HepG2 (cell line): Measurements from ENCODE around the gene CFAP99. TPM values are rescaled to one million over a fixed set of nuclear protein-coding genes. Genes with fewer than 3 reads are reported as not detected.

ENCODE experiments used
- CREB3 ChIP-seq: sonication (generic); formaldehyde crosslinking; IDR thresholded peaks from 2 replicates; pipeline ENCODE4 v1.5.0; 2020; ENCODE audit warnings: missing genetic modification reagents
- EP300 ChIP-seq, 3 experiments: sonication (generic) in 1 of 3; formaldehyde crosslinking in 1 of 3; IDR thresholded peaks; 2 replicates each; pipeline versions ENCODE4 v1.5.1 to v1.6.1; 2011 to 2020; ENCODE audit warnings: low read depth in 2 of 3, low read length in 2 of 3, borderline replicate concordance in 1 of 3, improper control_type of control experiment in 1 of 3, mild to moderate bottlenecking in 1 of 3, missing genetic modification reagents in 1 of 3, moderate library complexity in 1 of 3
- GRHL1 ChIP-seq: sonication (generic); formaldehyde crosslinking; conservative IDR thresholded peaks from 2 replicates; pipeline ENCODE4 v1.8.0; 2022; ENCODE audit warnings: missing genetic modification reagents
- HNF4G ChIP-seq, 2 experiments: sonication (generic) in 1 of 2; formaldehyde crosslinking in 1 of 2; IDR thresholded peaks; 2 replicates each; pipeline versions ENCODE4 v1.4.0 to v1.6.1; 2011 to 2020; ENCODE audit warnings: borderline replicate concordance in 2 of 2, low read depth in 2 of 2, mild to moderate bottlenecking in 2 of 2, low read length in 1 of 2, missing genetic modification reagents in 1 of 2, moderate library complexity in 1 of 2
- KAT8 ChIP-seq: IDR thresholded peaks from 2 replicates; pipeline ENCODE4 v1.6.1; 2016; ENCODE audit warnings: missing genetic modification reagents, missing compliant biosample characterization
- KMT2B ChIP-seq: IDR thresholded peaks from 2 replicates; pipeline ENCODE4 v1.6.1; 2016; ENCODE audit warnings: missing genetic modification reagents, missing compliant biosample characterization
- LBX2 ChIP-seq: sonication (generic); formaldehyde crosslinking; IDR thresholded peaks from 2 replicates; pipeline ENCODE4 v1.5.0; 2020; ENCODE audit warnings: missing genetic modification reagents, mild to moderate bottlenecking, borderline replicate concordance
- MAX ChIP-seq: IDR thresholded peaks from 2 replicates; pipeline ENCODE4 v1.6.1; 2012; ENCODE audit warnings: inconsistent platforms
- NRL ChIP-seq: sonication (generic); formaldehyde crosslinking; IDR thresholded peaks from 2 replicates; pipeline ENCODE4 v1.5.0; 2020; ENCODE audit warnings: missing genetic modification reagents, mild to moderate bottlenecking, moderate library complexity, borderline replicate concordance
- PAWR ChIP-seq: sonication (generic); formaldehyde crosslinking; IDR thresholded peaks from 2 replicates; pipeline ENCODE4 v1.4.0; 2020; ENCODE audit warnings: missing genetic modification reagents, mild to moderate bottlenecking, borderline replicate concordance
- SMYD3 ChIP-seq: sonication (generic); formaldehyde crosslinking; IDR thresholded peaks from 2 replicates; pipeline ENCODE4 v1.8.1; 2023; ENCODE audit warnings: mild to moderate bottlenecking, missing genetic modification reagents
- ZFP41 ChIP-seq: sonication (generic); formaldehyde crosslinking; IDR thresholded peaks from 2 replicates; pipeline ENCODE4 v1.4.0; 2020; ENCODE audit warnings: mild to moderate bottlenecking, missing genetic modification reagents, borderline replicate concordance
- ZNF264 ChIP-seq: sonication (generic); formaldehyde crosslinking; IDR thresholded peaks from 2 replicates; pipeline ENCODE4 v1.4.0; 2020; ENCODE audit warnings: missing genetic modification reagents
- ZNF30 ChIP-seq: sonication (generic); formaldehyde crosslinking; IDR thresholded peaks from 2 replicates; pipeline ENCODE4 v1.5.0; 2020; ENCODE audit warnings: mild to moderate bottlenecking, missing genetic modification reagents
- ZNF44 ChIP-seq: sonication (generic); formaldehyde crosslinking; IDR thresholded peaks from 2 replicates; pipeline ENCODE4 v1.5.1; 2020; ENCODE audit warnings: mild to moderate bottlenecking, missing genetic modification reagents
- ZNF607 ChIP-seq: sonication (generic); formaldehyde crosslinking; IDR thresholded peaks from 2 replicates; pipeline ENCODE4 v1.5.1; 2020; ENCODE audit warnings: missing genetic modification reagents, mild to moderate bottlenecking, borderline replicate concordance
- polyA plus RNA-seq, 8 experiments: library from polyadenylated mRNA; depleted of rRNA in 3 of 8; stranded (reverse) in 7 of 8; unstranded in 1 of 8; fragments of >200 nt; fragmentation: Illumina TruSeq in 4 of 8; extraction: Trizol in 4 of 8; gene quantifications; 2 replicates each; pipeline versions ENCODE4 v1.2.1 to v1.2.3, GENCODE V29; 2011 to 2016; ENCODE audit warnings: low read depth in 4 of 8, missing spikeins in 1 of 8, mixed read lengths in 1 of 8; ENCODE audit not compliant: insufficient read depth in 1 of 8
- total RNA-seq, 5 experiments: library from RNA; depleted of rRNA; stranded (reverse); fragments of >200 nt; fragmentation: Illumina TruSeq; extraction: Trizol; gene quantifications; 2 replicates each; pipeline ENCODE4 v1.2.3, GENCODE V29; 2016; ENCODE audit warnings: low read depth in 1 of 5
- TF ChIP-seq, protein P1 (sequence below): sonication (generic); formaldehyde crosslinking; conservative IDR thresholded peaks from 2 replicates; pipeline ENCODE4 v1.8.0; 2022; ENCODE audit warnings: mild to moderate bottlenecking, moderate library complexity, missing genetic modification reagents
- TF ChIP-seq, protein P2 (sequence below): sonication (generic); formaldehyde crosslinking; IDR thresholded peaks from 2 replicates; pipeline ENCODE4 v1.4.0; 2020; ENCODE audit warnings: missing genetic modification reagents

Gene CFAP99
- total and polyA plus RNA-seq, 2 of the 13 experiments (the other 11 are each of a cell fraction or from before 2014, with no cell fraction given), result not detected

DNA sequence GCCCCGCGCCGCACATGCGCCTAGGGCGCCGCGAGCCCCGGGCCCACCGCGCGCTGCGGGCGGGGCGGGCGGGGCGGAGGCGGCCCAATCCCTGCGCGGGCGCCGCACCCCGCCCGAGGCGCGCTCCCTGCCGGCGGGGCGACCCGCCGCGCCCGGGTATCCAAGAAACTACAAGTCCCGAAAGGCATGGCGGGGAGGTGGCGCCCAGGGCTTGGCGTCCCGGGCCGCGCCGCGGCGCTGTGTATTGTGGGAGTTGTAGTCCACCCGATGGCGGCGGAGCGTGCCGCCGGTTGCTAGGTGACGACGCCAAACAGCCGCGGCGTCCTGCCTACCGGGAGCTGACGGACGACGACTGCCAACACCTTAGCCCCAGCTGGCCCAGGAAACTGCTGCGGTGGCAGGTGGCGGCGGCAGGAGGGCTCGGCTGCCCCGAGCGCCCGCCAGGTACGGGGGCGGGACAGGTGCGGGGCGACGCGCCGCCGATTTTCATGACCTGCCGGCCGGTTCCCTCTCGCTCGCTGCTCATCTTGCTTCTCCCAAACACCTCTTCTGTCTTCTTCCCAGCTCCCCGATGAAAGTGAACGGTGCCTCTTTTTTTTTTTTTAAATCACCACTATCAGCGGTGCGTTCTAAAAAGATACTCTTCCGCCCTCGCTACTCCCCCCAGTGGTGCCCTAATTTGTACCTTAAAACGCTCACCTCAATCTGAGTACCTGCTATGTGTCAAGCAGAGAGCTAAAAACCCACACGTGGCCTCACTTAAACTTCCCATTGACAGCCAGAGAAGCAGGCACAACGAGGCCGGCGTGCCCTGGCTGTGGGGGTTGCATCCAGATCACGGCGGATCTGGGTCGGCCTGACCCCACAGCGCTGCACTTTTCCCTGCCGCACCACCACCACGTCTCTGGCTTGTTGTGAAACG, at the start of gene CFAP99 (continued):
- no peak for TF ChIP-seq ZNF44
- no peak for TF ChIP-seq KMT2B (CRISPR knock-in tag)
- TF ChIP-seq, protein P1, sequence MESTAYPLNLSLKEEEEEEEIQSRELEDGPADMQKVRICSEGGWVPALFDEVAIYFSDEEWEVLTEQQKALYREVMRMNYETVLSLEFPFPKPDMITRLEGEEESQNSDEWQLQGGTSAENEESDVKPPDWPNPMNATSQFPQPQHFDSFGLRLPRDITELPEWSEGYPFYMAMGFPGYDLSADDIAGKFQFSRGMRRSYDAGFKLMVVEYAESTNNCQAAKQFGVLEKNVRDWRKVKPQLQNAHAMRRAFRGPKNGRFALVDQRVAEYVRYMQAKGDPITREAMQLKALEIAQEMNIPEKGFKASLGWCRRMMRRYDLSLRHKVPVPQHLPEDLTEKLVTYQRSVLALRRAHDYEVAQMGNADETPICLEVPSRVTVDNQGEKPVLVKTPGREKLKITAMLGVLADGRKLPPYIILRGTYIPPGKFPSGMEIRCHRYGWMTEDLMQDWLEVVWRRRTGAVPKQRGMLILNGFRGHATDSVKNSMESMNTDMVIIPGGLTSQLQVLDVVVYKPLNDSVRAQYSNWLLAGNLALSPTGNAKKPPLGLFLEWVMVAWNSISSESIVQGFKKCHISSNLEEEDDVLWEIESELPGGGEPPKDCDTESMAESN (CRISPR knock-in tag), result peak; percentile 66
- TF ChIP-seq NRL (CRISPR knock-in tag), result no peak
- TF ChIP-seq PAWR (CRISPR knock-in tag), result no peak
- 0 out of 2 replicates have a peak, but pooled peaks have one; percentile 49 for TF ChIP-seq MAX
- no peak for TF ChIP-seq ZNF607 (CRISPR knock-in tag)
- TF ChIP-seq SMYD3, result no peak
- no peak for TF ChIP-seq GRHL1 (CRISPR knock-in tag)
- TF ChIP-seq, protein P2, sequence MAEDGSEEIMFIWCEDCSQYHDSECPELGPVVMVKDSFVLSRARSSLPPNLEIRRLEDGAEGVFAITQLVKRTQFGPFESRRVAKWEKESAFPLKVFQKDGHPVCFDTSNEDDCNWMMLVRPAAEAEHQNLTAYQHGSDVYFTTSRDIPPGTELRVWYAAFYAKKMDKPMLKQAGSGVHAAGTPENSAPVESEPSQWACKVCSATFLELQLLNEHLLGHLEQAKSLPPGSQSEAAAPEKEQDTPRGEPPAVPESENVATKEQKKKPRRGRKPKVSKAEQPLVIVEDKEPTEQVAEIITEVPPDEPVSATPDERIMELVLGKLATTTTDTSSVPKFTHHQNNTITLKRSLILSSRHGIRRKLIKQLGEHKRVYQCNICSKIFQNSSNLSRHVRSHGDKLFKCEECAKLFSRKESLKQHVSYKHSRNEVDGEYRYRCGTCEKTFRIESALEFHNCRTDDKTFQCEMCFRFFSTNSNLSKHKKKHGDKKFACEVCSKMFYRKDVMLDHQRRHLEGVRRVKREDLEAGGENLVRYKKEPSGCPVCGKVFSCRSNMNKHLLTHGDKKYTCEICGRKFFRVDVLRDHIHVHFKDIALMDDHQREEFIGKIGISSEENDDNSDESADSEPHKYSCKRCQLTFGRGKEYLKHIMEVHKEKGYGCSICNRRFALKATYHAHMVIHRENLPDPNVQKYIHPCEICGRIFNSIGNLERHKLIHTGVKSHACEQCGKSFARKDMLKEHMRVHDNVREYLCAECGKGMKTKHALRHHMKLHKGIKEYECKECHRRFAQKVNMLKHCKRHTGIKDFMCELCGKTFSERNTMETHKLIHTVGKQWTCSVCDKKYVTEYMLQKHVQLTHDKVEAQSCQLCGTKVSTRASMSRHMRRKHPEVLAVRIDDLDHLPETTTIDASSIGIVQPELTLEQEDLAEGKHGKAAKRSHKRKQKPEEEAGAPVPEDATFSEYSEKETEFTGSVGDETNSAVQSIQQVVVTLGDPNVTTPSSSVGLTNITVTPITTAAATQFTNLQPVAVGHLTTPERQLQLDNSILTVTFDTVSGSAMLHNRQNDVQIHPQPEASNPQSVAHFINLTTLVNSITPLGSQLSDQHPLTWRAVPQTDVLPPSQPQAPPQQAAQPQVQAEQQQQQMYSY (CRISPR knock-in tag), result no peak
- no peak for TF ChIP-seq CREB3 (CRISPR knock-in tag)
- TF ChIP-seq ZFP41 (CRISPR knock-in tag), result no peak
- no peak for TF ChIP-seq HNF4G (IDR thresholded peaks at IDR 0.05; ENCODE audit: borderline replicate concordance, low read depth, low read length)
- no peak for TF ChIP-seq HNF4G (CRISPR knock-in tag; IDR thresholded peaks at IDR 0.05; ENCODE audit: borderline replicate concordance, low read depth)
- TF ChIP-seq EP300 (IDR thresholded peaks at IDR 0.05; ENCODE audit: low read depth in 2 of 2, low read length in 2 of 2), result no peak
- no peak for TF ChIP-seq EP300 (CRISPR knock-in tag; IDR thresholded peaks at IDR 0.05; ENCODE audit: borderline replicate concordance)
- TF ChIP-seq LBX2 (CRISPR knock-in tag), result no peak
- 0 out of 2 replicates have a peak, but pooled peaks have one; percentile 28 for TF ChIP-seq KAT8 (CRISPR knock-in tag)
- no peak for TF ChIP-seq ZNF30 (CRISPR knock-in tag)
- no peak for TF ChIP-seq ZNF264
